NCI-H226 (cell line): Measurements from ENCODE around the gene SNX6.
"Not testable (repeated sequence)": the region's sequence is repeated elsewhere in the genome, so short reads cannot be mapped to it uniquely, and the experiment has no call there.

Experiments used
- DNase-seq: peaks from one replicate; pipeline ENCODE4 v3.0.0-alpha.2; 2015

Gene SNX6

GRCh38 chr14:34562037-34562775 is 67.7 kb downstream of the SNX6 start:
- DNase-seq, result not testable (repeated sequence)

- not testable (repeated sequence) for DNase-seq
Observed at GRCh38 chr14:34556498-34556829, 73.5 kb downstream of the SNX6 start.

- DNase-seq, result not testable (repeated sequence)
Observed at GRCh38 chr14:34555583-34556497, 74.1 kb downstream of the SNX6 start.

- DNase-seq, result peak; percentile 51
Observed at GRCh38 chr14:34554540-34555250, 75.3 kb downstream of the SNX6 start.

GRCh38 chr14:34549276-34549966 is 80.5 kb downstream of the SNX6 start:
- DNase-seq, result not testable (repeated sequence)

GRCh38 chr14:34548472-34548981 is 81.4 kb downstream of the SNX6 start:
- DNase-seq, result no peak

GRCh38 chr14:34547136-34547520 is 82.8 kb downstream of the SNX6 start:
- not testable (repeated sequence) for DNase-seq

GRCh38 chr14:34546272-34547135 is 83.4 kb downstream of the SNX6 start:
- DNase-seq, result not testable (repeated sequence)

GRCh38 chr14:34540181-34541059 is 89.5 kb downstream of the SNX6 start:
- not testable (repeated sequence) for DNase-seq

GRCh38 chr14:34539407-34540180 is 90.4 kb downstream of the SNX6 start, which contains the start of gene EAPP:
EAPP (minus strand) TSS chr14:34539701; CDS start chr14:34539628, 73 bp downstream.
- peak; percentile 90 for DNase-seq

- no peak for DNase-seq
Observed at GRCh38 chr14:34538871-34539406, 91.0 kb downstream of the SNX6 start.

- DNase-seq, result not testable (repeated sequence)
Observed at GRCh38 chr14:34538096-34538495, 91.9 kb downstream of the SNX6 start.

- no peak for DNase-seq
Observed at GRCh38 chr14:34537677-34538009, 92.3 kb downstream of the SNX6 start.

GRCh38 chr14:34536951-34537676 is 92.8 kb downstream of the SNX6 start:
- DNase-seq, result peak; percentile 75

GRCh38 chr14:34527591-34527990 is 102.4 kb downstream of the SNX6 start:
- no peak for DNase-seq

- not testable (repeated sequence) for DNase-seq
Observed at GRCh38 chr14:34524216-34524615, 105.7 kb downstream of the SNX6 start.

- DNase-seq, result no peak
Observed at GRCh38 chr14:34522496-34522895, 107.5 kb downstream of the SNX6 start.

- DNase-seq, result not testable (repeated sequence)
Observed at GRCh38 chr14:34521071-34521470, 108.9 kb downstream of the SNX6 start.
